ENCODE results near the gene MOB4.

DNA sequence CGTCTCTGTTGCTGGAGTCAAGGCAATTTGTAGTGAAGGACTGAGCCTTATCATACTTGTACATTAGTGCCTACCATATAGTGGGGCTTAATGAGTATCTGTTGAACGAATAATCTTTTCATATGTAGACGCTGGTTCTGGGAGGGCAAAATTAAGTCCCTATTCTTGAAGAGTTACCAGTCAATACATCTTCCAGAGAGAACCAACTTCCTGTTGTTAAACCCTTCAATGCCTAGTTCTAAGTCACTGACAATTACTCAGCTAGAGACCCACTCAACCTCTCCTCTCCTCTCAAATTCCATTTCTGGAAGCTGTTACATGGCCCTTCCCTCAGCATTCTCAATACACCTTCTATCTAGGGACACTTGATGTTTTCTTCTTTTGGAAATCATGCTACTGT lies 1.1 kb upstream of the MOB4 start:
- TF ChIP-seq, protein P1, sequence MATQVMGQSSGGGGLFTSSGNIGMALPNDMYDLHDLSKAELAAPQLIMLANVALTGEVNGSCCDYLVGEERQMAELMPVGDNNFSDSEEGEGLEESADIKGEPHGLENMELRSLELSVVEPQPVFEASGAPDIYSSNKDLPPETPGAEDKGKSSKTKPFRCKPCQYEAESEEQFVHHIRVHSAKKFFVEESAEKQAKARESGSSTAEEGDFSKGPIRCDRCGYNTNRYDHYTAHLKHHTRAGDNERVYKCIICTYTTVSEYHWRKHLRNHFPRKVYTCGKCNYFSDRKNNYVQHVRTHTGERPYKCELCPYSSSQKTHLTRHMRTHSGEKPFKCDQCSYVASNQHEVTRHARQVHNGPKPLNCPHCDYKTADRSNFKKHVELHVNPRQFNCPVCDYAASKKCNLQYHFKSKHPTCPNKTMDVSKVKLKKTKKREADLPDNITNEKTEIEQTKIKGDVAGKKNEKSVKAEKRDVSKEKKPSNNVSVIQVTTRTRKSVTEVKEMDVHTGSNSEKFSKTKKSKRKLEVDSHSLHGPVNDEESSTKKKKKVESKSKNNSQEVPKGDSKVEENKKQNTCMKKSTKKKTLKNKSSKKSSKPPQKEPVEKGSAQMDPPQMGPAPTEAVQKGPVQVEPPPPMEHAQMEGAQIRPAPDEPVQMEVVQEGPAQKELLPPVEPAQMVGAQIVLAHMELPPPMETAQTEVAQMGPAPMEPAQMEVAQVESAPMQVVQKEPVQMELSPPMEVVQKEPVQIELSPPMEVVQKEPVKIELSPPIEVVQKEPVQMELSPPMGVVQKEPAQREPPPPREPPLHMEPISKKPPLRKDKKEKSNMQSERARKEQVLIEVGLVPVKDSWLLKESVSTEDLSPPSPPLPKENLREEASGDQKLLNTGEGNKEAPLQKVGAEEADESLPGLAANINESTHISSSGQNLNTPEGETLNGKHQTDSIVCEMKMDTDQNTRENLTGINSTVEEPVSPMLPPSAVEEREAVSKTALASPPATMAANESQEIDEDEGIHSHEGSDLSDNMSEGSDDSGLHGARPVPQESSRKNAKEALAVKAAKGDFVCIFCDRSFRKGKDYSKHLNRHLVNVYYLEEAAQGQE (IDR thresholded peaks at IDR 0.05; ENCODE audit: insufficient read depth in 1 of 2, low read depth in 2 of 2, low read length in 2 of 2), result no peak
- no peak for TF ChIP-seq SIN3A (IDR thresholded peaks at IDR 0.05; ENCODE audit: borderline replicate concordance, insufficient read depth, low read length)
